A673 (cell line): Measurements from ENCODE around the gene PRR14L.

ENCODE experiments used
- CTCF ChIP-seq: fragments of 300-800, 200-600 bp; sonication (generic); conservative IDR thresholded peaks from 2 replicates; pipeline ENCODE4 v1.5.1; 2017; ENCODE audit warnings: low read depth, mild to moderate bottlenecking, antibody characterized with exemption, low read length, moderate library complexity, mixed read lengths
- EZH2 ChIP-seq: fragments of 200-600 bp; sonication (generic); IDR thresholded peaks from 2 replicates; pipeline ENCODE4 v1.6.1; 2017; ENCODE audit warnings: borderline replicate concordance, low read depth, mild to moderate bottlenecking, mixed read lengths, antibody characterized with exemption, low read length; ENCODE audit not compliant: poor library complexity, severe bottlenecking

- TF ChIP-seq CTCF = no peak
- no peak for TF ChIP-seq EZH2
Observed at GRCh38 chr22:31738566-31738965, 11.4 kb downstream of the PRR14L start.
